GM18505 (cell line): ENCODE measurements around the gene EPN2.

ENCODE experiments used
- ATAC-seq: cut with Tn5 transposase; IDR thresholded peaks from one replicate; pipeline ENCODE4 v1.9.1; 2021; ENCODE audit not compliant: unreplicated experiment
- POLR2A ChIP-seq: IDR thresholded peaks from 4 replicates; pipeline ENCODE4 v1.6.1; 2011; ENCODE audit warnings: borderline replicate concordance; ENCODE audit not compliant: insufficient read depth, insufficient read length; ENCODE audit errors: extremely low read depth

EPN2 gene

DNA sequence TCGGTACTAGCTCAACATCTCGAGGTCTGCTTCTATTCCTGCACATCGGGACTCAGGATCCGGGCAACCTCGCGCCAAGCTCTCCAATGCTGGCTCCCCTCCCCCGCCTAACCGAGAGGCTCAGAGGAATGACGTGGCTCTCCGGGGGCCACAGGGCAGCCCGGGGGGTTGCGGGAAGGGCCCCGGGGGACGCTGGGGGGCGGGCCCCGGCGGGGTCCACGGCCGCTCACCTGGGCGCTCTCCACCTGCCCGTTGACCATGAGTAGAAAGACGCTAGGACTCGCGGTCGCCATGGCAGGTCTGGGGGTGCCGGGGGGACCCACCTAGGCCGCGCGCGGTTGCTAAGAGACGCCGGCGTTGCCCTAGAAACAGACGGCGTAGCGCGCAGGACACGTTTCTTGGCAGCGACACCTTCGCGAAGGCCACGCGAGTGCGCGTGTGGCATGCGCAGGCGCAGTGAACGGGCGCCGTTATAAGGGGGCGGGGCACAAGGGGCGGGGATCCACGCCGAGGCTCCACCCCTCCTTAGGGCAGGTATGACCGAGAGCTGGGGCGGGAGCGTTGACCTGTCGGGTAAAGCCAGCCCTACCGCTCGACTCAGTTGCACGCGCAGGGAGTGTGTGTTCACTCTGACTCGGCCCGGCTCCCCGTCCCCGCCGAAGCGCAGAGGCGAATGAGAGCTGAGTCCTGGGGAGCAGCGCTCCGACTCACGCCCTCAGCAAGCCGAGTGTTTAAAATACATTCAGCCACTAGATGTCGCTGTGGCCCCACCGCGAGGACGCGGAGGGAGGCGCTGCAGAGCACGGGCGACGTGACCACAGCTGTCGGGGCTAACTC is 125.3 kb downstream of the EPN2 start, which contains the start of gene B9D1:
Gene B9D1, minus strand, starts transcription at position 447 of the 837 bp plus-strand sequence. Its CDS starts 154 bp downstream, at position 293.
- ATAC-seq: peak; percentile 78
- no peak for TF ChIP-seq POLR2A

DNA sequence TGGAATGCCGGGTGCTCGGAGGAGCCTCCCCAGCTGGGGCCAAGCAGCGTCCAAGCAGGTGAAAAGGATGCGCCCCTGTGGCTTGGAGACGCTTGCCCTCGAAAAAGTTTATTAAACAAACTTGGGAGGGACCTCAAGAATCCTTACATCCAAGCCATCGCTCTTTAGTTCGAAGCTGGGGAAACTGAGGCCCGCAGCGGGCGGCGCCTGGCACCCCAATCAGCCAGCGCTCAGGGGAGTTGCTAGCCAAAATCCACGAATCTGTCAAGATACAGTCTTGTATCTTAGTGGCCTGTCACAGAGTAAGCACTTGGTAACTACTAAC is 125.9 kb downstream of the EPN2 start:
- no peak for ATAC-seq
- TF ChIP-seq POLR2A: no peak

DNA sequence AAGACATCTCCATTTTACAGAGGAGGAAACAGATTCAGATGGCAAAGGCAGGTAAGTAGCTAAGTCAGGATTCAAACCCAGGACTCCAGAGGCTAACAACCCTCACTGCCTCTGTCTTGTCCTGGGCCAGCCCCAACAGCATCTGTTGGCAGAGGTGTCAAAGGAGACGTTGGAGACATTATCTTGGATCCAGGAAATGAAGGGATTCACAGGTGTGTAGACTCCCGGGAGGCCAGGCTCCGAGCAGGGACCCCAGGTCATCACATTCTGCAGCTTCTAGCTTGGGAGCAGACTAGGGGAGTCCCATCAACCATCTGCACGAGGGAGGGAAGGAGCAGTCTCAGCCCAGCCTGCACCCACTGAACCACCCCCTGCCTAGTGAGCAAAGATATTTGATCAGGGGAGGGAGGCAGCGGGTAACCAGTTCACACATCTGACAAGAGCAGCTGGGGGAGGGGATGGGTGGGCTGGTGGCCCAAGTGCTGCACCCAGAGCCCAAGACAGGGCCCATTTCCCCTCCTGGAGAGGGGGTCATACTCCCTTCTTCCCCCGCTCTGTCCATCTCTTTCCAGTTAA is 126.4 kb downstream of the EPN2 start:
- no peak for TF ChIP-seq POLR2A
- no peak for ATAC-seq

DNA sequence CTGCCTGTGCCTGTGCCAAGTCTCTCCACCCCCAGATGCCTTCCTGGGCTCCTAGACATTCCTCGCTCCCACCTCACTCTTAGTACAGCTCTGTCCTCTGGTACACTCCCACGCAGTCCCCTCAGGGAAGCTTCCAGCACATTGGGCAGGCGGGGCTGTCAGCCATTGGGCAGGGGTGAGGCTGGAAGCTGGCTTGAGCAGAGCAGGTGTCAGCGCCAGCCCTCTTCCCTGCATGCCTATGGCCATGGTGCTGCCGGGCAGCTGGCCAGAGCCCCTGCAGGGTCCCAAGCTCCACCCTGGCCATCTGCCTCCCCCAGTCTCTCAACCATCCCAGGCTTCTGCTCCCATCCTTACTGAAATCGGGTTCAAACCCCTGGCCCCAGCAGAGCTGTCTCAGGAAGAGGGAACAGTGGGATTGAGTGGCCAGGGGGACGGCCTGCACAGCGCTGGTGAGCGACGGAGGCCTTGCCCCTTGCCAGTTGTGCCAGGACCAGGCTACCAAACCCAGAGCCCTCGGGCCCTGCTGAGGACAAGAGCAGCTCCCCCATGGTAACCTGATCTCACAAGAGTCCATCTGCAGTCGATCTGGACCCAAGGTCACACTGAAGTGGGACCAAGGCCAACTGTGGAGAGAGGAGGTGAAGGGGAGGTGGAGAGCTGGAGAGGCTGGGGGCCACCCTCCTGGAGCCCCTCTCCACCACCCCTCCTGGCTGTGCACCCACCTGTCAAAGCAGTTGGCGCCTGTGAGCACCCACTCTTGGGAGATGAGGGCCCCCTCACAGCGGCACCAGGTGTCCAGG is 127.7 kb downstream of the EPN2 start:
- no peak for TF ChIP-seq POLR2A
- ATAC-seq: no peak

DNA sequence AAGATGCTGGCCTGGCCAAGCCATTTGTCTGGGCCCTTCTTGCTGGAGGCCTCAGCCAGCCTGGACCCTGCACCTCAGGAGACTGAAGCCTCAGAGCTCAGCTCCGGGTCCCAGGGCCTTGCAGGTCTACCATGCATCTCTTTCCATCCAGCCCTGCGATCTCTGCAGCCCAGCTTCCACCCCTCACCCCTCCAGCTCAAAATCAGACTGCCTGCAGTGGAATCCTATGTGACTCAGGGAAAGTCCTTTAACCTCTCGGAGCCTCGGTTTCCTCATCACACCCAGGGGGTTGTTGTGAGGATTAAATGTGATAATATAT is 128.3 kb downstream of the EPN2 start:
- no peak for ATAC-seq
- no peak for TF ChIP-seq POLR2A

DNA sequence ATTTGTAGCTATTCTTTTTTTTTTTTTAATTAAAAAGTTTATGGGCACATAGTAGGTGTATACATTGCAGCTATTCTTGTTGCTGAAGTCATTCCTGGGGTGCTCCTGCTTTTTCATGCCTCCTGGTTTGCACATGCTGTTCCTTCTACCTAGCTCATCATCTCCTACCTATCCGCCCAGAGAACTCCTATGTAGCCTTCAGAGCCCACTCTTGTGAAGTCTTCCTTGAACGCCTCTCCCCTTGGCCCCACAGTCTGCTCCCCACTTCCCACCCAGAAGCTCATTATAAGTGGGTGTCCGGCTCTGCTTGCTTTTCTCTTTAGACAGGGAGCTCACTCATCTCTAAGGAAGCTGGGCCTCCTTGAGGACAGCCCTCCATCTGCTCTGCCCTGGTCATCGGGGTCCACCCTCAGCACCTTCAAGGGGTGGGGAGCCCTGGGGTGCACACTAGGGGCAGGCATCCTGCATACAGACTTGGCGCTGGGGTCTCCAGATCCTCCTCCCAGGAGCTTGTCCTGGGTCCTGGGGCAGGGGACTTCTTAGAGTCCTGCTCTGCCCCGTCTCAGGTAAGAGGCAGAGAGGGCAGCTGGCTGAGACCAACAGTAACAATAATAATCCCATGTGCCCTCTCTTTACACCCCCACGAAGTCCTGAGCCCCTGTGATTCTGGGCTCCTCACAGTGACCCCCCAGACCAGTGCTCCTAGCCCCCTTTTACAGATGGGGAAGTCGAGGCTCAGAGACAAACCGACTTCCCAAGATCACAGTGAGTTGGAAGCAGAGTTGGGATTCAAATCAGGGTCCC is 128.9 kb downstream of the EPN2 start:
- no peak for ATAC-seq
- TF ChIP-seq POLR2A: no peak

DNA sequence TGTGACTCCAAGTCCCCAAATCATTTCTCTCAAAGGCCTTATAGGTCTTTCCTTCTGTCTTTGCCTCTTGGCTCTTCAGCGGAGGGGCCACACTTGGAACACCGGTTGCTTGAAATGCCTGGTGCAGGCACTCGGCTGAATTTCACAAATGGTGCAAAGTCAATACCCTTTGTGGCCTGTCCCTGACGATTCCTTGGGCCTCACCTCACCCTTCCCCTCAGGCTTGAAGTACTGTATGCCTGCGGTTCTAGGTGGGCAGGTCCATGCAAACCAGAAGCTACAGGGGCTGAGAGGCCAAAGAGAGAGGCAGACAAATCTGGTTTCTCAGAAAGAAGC is 129.4 kb downstream of the EPN2 start:
- no peak for ATAC-seq
- no peak for TF ChIP-seq POLR2A

DNA sequence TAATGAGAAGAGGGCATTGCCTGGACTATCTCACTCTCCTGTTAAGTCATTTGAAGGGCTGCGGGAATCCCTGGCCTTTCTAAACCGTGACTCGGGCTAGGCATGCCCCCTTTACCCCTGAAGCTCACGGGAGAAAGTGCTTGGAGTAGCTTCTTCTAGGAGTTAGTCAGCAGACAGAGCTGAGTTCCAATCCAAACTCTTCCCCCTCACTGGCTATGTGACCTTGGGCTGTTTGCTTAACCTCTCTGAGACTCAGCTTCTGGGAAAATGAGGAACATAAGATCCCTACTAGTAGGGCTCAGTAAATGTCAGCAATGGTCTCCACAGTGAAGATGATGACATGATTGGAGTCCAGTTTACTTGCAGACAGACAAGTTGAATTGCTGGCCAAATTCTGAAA is 131.1 kb downstream of the EPN2 start:
- no peak for TF ChIP-seq POLR2A
- no peak for ATAC-seq

DNA sequence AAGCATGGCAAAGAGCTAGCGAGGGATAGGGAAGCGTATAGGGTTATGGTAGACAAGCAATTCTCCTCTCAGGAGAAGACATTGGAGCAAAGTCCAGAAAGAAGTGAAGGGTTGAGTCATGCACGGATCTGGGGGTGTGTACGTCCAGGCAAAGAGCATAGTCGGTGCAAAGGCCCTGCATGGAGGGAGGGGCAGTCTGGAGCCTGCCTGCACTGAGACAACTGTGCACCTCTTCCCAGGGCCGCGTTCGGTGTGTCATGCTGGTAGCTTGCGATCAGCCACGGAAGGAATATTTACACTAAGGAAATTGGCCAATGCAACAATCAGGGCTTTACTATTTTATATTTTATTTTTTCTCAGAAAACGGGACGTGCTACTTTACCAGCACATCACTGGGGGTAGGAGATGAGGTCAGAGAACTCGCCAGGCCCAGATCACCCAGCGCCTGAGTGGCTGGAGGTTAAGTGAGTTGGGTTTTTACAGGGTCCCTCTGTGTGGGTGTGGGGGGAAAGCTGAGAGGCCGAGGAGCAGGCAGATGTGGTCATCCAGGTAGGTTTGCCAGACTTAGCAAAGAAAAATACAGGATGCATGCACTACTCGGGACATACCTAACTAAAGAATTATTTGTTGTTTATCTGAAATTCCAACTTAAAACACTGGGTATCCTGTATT is 132.1 kb downstream of the EPN2 start:
- ATAC-seq: no peak
- TF ChIP-seq POLR2A: no peak

DNA sequence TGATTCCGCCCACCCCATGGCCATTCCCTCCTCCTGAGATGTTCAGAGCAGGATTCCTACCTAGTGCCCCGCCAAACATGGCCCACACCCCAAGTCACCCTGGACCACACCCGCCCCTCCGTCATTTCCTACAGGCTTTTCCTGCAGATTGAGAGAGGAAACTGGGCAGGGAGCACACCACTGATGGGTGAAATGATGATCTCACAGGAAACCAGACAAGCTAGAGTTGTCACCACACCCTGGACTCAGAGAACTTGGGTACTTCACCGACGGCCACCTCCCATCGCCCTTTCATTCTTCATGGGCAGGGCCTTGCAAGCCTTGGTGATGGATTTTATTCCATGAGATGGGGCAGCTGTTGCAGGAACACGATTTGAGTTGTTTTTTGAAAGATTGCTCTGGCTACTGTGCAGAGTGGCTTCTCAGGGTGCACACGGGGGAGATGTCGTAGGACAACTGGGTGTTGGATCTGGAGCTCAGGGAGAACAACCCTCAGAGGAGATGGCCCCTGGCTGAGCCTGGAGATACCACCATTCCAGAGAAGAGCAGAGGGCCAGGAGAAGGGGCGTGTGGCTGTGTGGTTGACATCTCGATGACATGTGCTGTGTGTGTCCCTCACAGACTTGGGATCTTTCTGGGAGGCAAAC is 132.8 kb downstream of the EPN2 start:
- no peak for TF ChIP-seq POLR2A
- no peak for ATAC-seq

DNA sequence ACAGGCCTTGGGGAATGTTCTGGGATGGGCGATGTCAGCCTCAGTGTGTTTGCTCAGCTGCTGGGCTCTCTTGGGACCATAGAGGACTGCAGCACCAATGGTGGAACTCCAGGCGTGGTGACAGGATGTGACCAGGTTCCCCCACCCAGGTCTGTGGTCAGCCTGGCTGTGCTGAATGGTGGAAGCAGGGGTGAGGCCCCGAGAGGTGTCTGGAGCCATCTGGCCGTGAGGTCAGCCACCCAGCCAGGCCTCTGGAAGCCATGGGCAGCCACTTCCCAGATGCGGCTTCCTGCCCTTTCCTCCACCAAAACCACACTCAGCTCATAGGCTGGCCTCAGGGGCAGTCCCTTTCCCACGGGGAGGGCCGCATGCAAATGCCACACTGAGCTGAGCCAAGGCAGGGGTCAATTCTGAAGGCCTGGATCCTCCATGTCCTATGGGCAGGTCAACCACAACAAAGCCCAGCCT is 133.4 kb downstream of the EPN2 start:
- no peak for ATAC-seq
- no peak for TF ChIP-seq POLR2A
